ENCODE results near the gene LTBP1. TPM values are rescaled to one million over a fixed set of nuclear protein-coding genes. Genes with fewer than 3 reads are reported as not detected.
"Not testable (repeated sequence)": the region's sequence is repeated elsewhere in the genome, so short reads cannot be mapped to it uniquely, and the experiment has no call there.

The LTBP1 gene
- total RNA-seq, 1 experiment from 2014 or later, result 1.2 TPM

DNA sequence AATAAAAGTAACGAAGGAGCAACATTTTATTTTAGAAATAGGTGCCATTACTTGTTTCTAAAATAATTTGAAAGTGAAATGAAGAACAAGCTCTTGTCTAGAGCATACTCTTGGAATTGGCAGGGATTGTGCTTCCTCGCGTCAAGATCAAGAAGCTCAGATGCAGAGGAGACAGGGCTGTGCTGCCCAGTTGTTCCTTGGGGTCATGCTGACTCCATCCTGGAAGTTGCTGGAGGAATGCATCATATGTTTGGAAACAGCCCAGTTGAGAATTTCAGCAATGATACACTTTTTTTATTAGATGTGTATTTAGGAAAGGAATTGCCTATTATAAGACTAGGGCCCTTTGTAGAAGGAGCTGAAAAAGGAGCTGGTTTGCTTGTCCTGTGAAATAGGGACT is 17.2 kb downstream of the LTBP1 start:
- DNase-seq (ENCODE audit: low spot score), result no peak

DNA sequence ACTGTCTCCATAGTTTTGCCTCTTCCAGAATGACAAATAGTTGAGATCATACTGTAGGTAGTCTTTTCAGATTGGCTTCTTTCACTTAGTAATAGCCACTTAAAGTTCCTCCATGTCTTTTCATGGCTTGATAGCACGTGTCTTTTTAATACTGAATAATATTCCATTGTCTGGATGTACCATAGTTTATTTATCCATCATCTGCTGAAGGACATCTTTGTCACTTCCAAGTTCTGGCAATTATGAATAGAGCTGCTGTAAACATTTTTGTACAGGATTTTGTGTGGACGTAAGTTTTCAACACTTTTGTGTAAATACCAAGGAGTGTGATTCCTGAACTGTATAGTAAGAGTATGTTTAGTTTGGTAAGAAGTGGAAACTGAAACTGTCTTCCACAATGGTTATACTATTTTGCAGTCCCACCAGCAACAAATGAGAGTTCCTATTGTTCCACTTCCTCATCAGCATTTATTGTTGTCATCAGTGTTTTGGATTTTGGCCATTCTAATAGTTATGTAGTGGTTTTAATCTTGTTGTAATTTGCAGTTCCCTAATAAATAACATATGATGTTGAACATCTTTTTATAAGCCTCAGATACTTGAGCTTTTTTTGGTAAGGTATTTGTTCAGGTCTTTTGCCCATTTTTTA is 18.9 kb downstream of the LTBP1 start:
- no peak for DNase-seq (ENCODE audit: low spot score)

DNA sequence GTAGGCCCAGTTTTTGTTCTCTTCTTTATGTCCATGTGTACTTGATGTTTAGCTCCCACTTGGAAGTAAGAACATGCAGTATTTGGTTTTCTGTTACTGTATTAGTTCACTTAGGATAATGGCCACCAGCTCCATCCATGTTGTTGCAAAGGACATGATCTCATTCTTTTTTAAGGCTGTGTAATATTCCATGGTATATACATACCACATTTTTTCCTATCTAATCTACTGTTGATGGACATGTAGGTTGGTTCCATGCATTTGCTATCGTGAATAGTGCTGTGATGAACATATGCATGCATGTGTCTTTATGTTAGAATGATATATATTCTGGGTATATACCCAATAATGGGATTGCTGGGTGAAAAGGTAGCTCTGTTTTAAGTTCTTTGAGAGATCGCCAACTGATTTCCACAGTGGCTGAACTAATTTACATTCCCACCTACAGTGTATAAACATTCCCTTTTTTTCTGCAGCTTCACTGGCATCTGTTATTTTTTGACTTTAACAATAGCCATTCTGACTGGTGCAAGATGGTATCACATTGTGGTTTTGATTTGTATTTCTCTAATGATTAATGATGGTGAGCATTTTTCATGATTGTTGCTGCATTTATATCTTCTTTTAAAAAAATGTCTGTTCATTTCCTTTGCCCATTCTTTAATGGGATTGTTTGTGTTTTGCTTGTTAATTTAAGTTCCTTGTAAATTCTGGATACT is 22.9 kb downstream of the LTBP1 start:
- DNase-seq (ENCODE audit: low spot score), result no peak

DNA sequence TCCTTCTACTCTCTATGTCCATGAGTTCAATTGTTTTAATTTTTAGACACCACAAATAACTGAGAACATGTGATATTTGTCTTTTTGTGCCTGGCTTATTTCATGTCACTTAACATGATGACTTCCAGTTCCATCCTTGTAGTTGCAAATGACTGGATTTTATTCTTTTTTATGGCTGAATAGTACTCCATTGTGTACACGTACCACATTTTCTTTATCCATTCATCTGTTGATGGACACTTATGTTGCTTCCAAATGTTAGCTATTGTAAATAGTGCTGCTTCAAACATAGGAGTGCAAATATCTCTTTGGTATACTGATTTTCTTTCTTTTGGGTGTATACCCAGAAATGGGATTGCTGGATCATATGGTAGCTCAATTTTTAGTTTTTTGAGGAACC is 27.0 kb downstream of the LTBP1 start:
- not testable (repeated sequence) for DNase-seq (ENCODE audit: low spot score)

DNA sequence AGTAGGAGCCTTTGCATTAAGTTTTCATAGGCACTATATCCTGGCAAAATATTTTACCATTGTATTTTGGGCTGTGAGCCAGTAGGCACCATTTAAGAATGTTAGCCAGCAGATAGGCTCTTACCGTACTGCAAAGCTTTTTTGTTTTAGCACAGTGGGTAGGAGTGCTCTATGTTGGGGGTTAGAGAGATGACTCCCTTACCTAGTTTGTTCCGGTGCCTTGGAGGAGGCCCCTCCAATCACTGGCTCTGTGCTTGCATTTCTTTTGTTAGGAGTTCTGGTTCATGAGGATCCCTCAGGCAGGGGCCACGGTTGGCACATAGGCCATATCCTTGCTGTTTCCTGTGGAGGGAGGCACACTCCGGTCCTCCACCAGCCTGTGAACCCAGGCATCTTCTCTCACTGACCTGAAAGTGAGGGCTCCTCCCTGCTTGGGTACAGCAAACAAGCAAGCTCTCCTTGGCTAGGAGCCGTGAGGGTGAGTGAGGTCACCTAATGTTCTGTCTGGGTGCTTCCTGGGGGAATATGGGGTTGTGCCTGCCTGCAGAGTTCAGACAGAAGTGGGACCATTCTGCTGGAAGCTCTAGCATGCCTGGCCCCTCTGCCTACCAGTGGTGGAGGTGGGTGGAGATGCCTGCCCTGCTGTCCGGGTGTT is 29.8 kb downstream of the LTBP1 start:
- no peak for DNase-seq (ENCODE audit: low spot score)

DNA sequence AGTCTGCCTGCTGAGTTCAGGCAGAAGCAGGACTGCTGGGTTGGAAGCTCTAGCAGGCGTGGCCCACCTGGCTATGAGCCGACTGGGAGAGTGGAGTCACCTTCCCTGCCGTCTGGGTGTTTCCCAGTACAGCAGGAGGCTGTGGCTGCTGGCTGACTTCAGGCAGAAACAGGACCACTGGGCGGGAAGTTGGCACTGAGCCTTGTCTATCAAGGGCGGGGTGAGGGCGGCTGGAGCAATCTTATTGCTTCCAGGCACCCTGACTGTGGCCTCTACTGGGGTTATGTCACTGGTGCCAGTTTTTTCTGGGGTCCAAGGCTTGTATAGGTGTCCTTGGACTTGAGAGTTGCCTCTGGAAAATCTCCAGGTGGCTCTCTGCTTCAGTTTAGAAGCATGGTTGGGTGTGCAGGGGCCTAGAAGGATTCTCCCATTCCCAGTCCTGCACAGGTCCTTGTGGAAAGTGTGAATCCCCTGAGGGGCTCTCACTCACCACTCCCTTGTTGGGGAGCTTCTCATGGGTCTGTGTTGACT is 30.5 kb downstream of the LTBP1 start:
- DNase-seq (ENCODE audit: low spot score), result peak; percentile 75

DNA sequence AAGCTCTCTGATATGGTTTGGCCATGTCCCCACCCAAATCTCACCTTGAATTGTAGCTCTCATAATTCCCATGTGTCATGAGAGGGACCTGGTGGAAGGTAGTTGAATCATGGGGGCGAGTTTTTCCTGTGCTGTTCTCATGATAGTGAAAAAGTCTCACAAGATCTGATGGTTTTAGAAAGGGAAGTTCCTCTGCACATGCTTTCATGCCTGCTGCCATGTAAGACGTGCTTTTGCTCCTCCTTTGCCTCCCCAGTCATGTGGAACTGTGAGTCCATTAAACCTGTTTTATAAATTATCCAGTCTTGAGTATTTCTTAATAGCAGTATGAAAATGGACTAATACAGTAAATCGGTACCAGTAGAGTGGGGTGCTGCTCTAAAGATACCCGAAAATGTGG is 34.9 kb downstream of the LTBP1 start:
- DNase-seq (ENCODE audit: low spot score), result no peak

DNA sequence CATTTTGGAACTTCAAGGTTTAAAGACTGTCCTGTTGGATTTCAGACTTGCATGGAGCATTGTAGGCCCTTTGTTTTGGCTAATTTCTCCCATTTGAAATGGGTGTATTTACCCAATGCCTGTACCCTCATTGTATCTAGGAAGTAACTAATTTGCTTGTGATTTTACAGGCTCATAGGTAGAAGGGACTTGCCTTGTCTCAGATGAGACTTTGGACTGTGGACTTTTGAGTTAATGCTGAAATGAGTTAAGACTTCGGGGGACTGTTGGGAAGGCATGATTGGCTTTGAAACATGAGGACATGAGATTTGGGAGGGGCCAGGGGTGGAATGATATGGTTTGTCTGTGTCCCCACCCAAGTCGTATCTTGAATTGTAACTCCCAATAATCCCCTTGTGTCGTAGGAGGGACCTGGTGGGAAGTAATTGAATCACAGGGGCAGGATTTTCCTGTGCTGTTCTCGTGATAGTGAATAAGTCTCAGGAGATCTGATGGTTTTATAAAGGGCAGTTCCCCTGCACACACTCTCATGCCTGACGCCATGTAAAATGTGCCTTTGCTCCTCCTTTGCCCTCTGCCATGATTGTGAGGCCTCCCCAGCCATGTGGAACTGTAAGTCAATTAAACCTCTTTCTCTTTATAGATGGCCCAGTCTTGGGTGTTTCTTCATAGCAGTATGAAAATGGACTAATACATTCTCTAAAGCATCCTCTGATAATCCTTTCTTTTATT is 36.6 kb downstream of the LTBP1 start:
- not testable (repeated sequence) for DNase-seq (ENCODE audit: low spot score)

DNA sequence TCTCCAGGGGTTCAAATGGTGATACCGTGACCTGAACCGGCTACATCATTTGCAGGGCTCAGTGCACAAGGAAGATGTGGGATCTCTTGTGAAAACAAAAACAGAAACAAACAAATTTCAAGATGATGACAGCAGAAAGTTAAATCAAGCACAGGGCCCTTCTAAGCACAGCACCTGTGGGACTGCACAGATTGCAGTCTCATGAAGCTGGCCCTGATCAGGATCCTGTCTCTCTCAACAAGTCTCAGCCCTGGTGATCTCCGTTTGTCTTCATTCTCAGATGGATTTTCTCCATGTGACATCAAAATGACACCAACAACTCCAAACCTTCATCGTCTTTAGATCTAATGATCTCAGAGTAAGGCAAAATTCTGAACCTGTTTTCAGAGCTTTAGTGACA is 39.7 kb downstream of the LTBP1 start:
- no peak for DNase-seq (ENCODE audit: low spot score)

DNA sequence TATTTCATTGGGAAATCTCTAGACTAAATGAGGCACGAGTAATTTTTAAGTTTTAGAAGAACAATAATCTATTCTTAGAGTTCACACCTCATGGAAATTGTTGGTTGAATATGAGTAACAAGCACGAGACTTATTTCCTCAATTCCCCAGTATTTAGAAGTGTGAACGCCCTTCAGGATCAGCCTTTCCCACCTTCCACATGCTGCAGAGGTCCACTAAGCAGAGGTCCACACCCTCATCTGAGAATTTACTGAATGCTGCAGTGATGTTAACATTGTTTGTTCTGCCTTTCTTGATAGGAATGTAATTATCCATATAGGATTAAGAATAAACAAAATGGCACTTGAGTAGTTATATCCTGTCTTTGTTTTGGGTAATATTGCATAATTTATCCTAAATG is 41.8 kb downstream of the LTBP1 start:
- DNase-seq (ENCODE audit: low spot score), result no peak

DNA sequence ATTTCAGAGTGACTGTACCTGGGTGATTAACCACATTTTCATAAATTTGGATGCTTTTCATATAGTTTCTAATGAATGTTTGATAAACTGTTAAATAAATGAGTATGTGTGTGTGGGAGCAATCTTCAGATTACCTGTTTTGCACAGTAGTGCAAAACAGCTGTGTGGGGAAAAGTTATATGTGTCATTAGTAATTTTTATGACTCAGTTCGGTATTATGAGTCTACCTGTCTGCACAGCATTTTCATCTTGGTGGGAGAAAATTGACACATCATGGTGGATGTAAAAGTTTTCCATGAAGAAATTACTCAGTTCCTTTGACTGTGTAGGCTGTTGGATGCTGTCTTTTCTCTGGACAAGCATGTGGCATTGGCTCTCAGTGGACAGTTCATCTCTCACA is 43.8 kb downstream of the LTBP1 start:
- no peak for DNase-seq (ENCODE audit: low spot score)

DNA sequence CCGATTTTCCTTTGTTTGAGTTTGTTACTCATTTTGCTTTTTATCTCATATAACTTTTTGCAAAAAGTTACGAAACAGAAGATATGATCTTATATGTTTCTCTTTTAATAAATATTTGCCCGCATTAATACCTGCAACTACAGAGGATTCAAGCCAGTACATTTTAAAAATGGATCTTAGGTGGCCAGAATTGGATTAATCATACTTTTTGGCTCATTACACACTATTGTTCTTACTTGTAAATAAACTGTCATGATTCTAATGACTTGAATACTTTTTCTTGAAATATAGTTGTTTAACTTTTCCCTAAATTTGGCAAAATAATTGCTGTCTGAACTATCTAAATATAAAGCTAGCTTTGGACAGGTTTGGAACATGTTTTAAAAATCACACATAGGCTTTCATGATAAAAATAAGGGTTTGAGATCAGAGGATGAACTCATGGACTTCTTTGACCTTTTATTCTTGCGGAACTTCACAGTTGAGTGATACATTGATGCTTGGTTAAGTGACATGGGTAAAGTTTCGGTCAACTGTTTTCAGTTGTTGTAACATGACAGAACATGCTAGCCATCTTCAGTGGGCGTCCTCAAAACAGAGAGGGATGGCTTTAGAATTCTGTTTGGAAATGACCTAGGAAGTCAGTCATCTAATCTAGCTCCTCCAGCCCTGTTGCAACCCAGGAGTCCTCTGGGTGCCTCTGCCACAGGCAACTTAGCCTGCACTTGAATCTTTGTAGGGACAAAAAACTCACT is 44.5 kb downstream of the LTBP1 start:
- DNase-seq (ENCODE audit: low spot score), result no peak

DNA sequence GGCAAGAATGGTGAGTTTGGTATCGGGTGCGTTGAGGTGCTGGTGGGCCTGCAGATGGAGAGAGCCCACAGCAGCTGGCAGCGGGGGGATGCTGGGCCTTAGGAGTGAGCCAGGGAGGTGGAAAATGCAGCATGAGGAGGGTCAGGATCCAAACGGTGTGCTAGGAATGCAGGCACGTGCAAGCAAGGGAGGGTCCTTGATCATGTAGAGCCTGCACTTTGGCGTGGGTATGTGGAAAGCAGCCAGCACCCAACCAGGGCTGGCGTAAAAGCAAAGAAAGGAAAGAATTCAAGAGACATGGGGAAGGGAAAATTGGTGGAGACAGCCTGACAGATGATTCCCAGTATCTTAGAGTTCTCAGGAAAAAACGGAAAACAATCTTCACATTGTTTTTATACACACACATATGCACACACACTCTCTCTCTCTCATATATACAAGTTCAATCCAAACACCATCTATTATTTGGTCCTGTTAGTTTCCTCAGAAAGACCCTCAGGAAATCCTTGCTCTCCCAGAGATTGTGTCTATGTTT is 46.3 kb downstream of the LTBP1 start:
- DNase-seq (ENCODE audit: low spot score), result no peak

DNA sequence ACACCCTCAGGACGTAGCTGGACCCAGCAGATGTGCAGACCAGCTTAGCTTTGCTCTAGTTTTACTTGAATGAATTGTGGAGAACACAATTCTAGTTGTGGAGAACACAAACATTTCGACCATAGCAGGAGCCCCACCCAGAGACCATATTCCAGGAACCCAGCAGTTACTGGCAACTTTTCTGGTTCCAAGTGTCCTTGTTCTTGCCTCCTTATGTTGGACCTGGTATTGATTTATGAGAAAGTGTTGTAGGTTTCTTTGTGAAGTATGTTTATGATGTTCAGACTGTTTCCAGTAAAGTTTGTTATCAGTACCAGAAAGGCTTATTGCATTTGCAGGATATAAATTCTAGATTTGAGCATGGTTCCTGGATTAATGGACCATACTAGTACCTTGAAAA is 51.0 kb downstream of the LTBP1 start:
- DNase-seq (ENCODE audit: low spot score), result no peak

DNA sequence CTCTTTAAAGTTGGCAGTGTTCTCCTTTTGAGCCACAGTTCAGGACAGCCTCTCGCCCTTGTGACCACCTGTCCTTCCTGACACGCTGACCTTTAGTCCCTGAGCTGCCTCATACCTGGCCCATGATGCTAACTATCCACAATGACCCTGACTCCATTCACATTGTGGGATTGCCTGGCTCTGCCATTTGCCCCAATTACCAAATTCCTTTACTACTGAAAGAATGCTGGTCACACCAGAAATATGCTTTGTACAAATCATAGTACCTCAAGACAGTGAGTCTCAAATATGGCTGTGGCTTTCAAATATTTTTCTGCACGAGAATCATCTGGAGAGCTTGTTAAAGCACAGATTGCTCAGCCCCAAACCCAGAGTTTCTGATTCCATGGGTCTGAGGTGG is 54.2 kb downstream of the LTBP1 start:
- no peak for DNase-seq (ENCODE audit: low spot score)

DNA sequence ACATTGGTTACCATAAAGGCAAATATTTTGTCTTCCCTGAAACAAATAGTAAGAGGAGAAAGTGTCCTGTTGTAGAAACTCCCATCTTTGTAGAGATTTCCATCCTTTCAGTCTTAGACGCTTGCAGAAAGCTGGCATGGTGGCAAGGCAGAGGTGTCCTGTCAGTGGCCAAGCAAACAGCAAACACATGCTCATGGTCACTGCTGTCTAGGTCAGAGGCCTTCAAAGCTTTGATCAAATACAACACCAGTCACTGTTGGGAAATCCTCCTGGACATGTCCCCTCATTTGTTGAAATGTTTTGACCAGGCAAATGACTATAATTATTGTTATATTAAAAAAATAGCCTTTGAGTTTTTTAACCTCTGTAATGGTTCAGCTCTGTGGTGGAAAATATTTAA is 55.1 kb downstream of the LTBP1 start:
- DNase-seq (ENCODE audit: low spot score), result no peak

DNA sequence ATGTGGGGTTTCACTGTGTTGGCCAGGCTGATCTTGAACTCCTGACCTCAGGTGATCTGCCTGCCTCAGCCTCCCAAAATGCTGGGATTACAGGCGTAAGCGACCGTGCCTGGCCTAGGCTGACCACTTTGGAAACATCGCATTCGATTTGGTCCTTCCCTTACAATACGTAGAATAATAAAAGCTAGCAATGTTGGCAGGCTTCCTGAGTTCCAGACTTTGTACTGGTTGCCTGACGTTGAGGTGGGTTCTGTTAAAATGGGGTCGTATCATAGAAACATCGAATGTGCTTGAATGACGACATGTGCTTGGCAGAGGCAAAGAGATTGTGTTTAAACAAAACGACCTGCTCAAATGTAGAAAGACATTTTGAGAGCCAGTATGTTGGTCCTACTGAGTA is 56.1 kb downstream of the LTBP1 start:
- DNase-seq (ENCODE audit: low spot score), result no peak

DNA sequence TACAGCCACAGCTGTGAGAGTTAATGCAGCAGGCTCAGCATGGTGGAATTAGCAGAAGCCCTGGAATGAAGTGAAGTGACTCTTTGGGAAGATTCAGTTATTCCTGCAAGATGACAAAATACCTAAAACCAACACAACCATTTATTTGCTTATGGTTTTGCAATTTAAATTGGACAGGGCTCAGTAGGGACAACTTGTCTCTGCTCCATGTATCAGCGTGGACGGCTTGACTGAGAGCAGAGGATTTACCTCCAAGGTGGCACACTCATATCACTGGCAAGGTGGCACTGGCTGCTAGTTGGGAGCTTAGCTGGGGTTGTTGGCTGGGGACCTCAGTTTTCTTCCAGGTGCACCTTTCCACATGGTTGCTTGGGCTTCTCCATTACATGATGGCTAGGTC is 58.3 kb downstream of the LTBP1 start:
- DNase-seq (ENCODE audit: low spot score), result no peak

DNA sequence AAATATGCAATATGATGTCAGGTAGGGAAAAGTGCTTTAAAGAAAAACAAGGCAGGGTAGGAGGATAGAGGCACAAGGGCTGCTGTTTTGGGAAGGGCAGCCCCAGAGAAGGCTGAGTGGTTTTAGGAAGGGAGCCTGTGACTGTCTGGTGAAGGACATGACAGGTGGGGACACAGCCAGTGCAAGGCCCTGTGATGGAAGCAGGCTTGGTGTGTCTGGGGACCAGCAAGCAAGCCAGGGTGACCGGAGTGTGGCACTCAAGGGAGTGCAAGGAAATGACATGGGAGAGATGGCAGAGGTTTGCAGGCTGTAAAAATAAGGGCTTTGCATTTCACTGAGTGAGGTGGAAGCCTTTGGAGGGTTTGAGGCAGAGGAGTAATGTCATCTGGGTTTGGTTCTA is 62.0 kb downstream of the LTBP1 start:
- DNase-seq (ENCODE audit: low spot score), result no peak

DNA sequence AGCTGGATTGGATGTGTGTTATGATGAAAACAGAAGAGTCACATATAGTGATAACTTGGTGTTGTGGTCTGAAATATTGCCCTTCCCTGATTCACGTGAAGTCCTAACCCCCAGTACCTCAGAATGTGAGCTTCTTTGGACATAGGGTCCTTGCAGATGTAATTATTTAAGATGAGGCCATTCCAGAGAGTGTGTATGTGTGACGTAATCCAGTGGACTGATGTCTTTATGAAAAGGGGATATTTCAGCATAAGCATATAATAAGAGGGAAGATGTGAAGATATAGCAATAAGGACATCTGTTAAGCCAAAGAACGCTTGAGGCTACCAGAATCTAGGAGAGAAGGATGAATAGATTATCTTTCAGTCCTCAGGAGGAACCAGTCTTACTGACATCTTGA is 62.5 kb downstream of the LTBP1 start:
- DNase-seq (ENCODE audit: low spot score), result no peak

DNA sequence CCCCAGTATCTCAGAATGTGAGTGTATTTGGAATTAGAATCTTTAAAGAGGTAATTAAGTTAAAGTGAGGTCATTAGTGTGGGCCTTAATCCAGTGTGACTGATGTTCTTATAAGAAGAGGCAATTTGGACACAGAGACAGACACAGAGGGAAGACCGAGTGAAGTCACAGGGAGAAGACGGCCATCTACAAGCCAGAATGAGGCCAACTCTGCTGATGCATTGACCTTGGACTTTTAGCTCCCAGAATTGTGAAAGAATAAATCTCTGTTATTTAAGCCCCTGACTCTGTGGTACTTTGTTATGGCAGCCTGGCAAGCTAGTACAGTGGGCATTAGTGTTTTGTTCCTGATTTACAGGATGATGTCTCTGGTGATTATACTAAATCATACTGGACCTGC is 64.6 kb downstream of the LTBP1 start:
- DNase-seq (ENCODE audit: low spot score), result no peak
